WTC11 (cell line): ENCODE data around the gene USH2A.

Experiments
- CTCF ChIP-seq: fragments of 200-600 bp; IDR thresholded peaks from 2 replicates; pipeline ENCODE4 v1.8.0; 2022; ENCODE audit warnings: antibody characterized with exemption
- MLX ChIP-seq: sonication (generic); formaldehyde crosslinking; IDR thresholded peaks from 2 replicates; pipeline ENCODE4 v1.8.1; 2023; ENCODE audit warnings: mild to moderate bottlenecking, missing genetic modification reagents, moderate library complexity

- no peak for TF ChIP-seq MLX (CRISPR knock-in tag)
- TF ChIP-seq CTCF = no peak
Measured at GRCh38 chr1:215589650-215590435, 833.4 kb downstream of the USH2A start.
